Uterus (tissue), 2 donors: Measurements from ENCODE around the gene STXBP5L.

ENCODE experiments used
- POLR2A ChIP-seq, 2 donors: fragments of 450-650 bp; IDR thresholded peaks; one replicate each; pipeline ENCODE4 v1.6.1; 2016; ENCODE audit warnings: antibody characterized with exemption in 2 of 2, mild to moderate bottlenecking in 1 of 2, moderate library complexity in 1 of 2
- TF ChIP-seq, protein P1 (sequence below), 4 experiments: fragments of 200-600 bp in 2 of 4; fragments of 450-650 bp in 2 of 4; sonication (generic) in 2 of 4; IDR thresholded peaks; one replicate each; pipeline ENCODE4 v1.5.1; 2016 to 2019; ENCODE audit warnings: antibody characterized with exemption in 4 of 4, mild to moderate bottlenecking in 2 of 4, moderate library complexity in 1 of 4

DNA sequence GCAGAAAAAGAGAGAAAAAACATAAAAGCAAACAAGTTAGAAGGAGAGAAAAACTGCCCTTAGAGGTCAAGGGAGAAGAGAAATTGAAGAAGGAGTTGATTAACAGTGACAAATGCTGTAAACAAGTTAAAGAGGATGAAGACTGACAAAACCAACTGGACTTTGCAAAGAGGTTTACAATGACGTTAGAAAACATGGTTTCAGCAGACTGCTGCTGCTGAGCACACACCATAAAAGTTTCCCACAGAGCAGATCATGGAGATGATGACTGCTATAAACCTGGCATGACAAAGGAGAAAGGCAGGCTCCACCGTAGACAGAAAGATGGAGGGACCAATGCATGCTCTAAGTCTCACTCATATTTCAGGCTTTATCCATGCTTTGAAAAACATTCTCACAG is 559.1 kb downstream of the STXBP5L start:
- TF ChIP-seq, protein P1, sequence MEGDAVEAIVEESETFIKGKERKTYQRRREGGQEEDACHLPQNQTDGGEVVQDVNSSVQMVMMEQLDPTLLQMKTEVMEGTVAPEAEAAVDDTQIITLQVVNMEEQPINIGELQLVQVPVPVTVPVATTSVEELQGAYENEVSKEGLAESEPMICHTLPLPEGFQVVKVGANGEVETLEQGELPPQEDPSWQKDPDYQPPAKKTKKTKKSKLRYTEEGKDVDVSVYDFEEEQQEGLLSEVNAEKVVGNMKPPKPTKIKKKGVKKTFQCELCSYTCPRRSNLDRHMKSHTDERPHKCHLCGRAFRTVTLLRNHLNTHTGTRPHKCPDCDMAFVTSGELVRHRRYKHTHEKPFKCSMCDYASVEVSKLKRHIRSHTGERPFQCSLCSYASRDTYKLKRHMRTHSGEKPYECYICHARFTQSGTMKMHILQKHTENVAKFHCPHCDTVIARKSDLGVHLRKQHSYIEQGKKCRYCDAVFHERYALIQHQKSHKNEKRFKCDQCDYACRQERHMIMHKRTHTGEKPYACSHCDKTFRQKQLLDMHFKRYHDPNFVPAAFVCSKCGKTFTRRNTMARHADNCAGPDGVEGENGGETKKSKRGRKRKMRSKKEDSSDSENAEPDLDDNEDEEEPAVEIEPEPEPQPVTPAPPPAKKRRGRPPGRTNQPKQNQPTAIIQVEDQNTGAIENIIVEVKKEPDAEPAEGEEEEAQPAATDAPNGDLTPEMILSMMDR (IDR thresholded peaks at IDR 0.05): no peak
- TF ChIP-seq POLR2A (IDR thresholded peaks at IDR 0.05): no peak
